GM12878 (cell line): Measurements from ENCODE around the gene FGR.

Experiments used
- BCL11A ChIP-seq: IDR thresholded peaks from 2 replicates; pipeline ENCODE4 v1.6.1; 2011; ENCODE audit warnings: low read depth, low read length
- HDAC2 ChIP-seq: fragments of 200-600 bp; sonication (generic); IDR thresholded peaks from 2 replicates; pipeline ENCODE4 v1.6.1; 2017
- NRF1 ChIP-seq: conservative IDR thresholded peaks from 2 replicates; pipeline ENCODE4 v1.6.1; 2011; ENCODE audit warnings: mild to moderate bottlenecking, low read depth, low read length, improper control_type of control experiment
- POLR2AphosphoS2 ChIP-seq: IDR thresholded peaks from 2 replicates; pipeline ENCODE4 v1.6.1; 2011; ENCODE audit warnings: low read depth, mild to moderate bottlenecking, low read length, improper control_type of control experiment, moderate library complexity
- POLR2AphosphoS5 ChIP-seq: IDR thresholded peaks from 2 replicates; pipeline ENCODE4 v1.6.1; 2011; ENCODE audit warnings: mild to moderate bottlenecking, low read length, inconsistent platforms
- RFX5 ChIP-seq: IDR thresholded peaks from 2 replicates; pipeline ENCODE4 v1.6.1; 2011; ENCODE audit warnings: low read depth, low read length, improper control_type of control experiment
- SUPT20H ChIP-seq: IDR thresholded peaks from 2 replicates; pipeline ENCODE4 v1.6.1; 2011; ENCODE audit warnings: low read depth, mild to moderate bottlenecking, low read length, moderate library complexity, borderline replicate concordance; ENCODE audit not compliant: control insufficient read depth
- TF ChIP-seq, protein P1 (sequence below): IDR thresholded peaks from 2 replicates; pipeline ENCODE4 v1.6.1; 2012; ENCODE audit warnings: low read depth, low read length, improper control_type of control experiment
- TF ChIP-seq, protein P2 (sequence below), 3 experiments: IDR thresholded peaks in 2 of 3; conservative IDR thresholded peaks in 1 of 3; 2 replicates each; pipeline ENCODE4 v1.5.1; 2011; ENCODE audit warnings: low read depth in 3 of 3, low read length in 3 of 3, mild to moderate bottlenecking in 3 of 3, control low read depth in 2 of 3, moderate library complexity in 2 of 3, inconsistent platforms in 1 of 3, mixed read lengths in 1 of 3; ENCODE audit not compliant: control insufficient read depth in 2 of 3, insufficient read depth in 1 of 3; ENCODE audit errors: extremely low read depth in 1 of 3

DNA sequence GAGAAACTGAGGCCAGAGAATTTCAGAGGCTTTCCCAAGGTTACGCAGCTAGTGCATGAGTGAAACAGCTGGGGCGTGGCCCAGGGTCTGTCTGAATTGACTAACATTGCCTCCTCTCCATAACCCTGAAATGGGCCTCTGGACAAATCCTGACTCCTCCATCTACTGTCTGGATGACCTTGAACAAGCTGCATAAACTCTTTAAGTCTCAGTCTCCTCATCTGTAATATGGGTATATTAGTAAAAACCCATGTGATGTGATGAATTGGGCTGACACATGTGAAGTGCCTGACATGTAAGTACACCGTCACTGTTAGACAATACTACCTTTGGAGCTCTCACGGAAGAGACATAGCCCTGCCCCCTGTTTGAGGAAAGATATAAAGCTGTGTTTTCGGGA, 12.3 kb upstream of the FGR start:
- TF ChIP-seq, protein P1, sequence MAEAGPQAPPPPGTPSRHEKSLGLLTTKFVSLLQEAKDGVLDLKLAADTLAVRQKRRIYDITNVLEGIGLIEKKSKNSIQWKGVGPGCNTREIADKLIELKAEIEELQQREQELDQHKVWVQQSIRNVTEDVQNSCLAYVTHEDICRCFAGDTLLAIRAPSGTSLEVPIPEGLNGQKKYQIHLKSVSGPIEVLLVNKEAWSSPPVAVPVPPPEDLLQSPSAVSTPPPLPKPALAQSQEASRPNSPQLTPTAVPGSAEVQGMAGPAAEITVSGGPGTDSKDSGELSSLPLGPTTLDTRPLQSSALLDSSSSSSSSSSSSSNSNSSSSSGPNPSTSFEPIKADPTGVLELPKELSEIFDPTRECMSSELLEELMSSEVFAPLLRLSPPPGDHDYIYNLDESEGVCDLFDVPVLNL, result no peak
- TF ChIP-seq POLR2AphosphoS2, result no peak
- TF ChIP-seq, protein P2, sequence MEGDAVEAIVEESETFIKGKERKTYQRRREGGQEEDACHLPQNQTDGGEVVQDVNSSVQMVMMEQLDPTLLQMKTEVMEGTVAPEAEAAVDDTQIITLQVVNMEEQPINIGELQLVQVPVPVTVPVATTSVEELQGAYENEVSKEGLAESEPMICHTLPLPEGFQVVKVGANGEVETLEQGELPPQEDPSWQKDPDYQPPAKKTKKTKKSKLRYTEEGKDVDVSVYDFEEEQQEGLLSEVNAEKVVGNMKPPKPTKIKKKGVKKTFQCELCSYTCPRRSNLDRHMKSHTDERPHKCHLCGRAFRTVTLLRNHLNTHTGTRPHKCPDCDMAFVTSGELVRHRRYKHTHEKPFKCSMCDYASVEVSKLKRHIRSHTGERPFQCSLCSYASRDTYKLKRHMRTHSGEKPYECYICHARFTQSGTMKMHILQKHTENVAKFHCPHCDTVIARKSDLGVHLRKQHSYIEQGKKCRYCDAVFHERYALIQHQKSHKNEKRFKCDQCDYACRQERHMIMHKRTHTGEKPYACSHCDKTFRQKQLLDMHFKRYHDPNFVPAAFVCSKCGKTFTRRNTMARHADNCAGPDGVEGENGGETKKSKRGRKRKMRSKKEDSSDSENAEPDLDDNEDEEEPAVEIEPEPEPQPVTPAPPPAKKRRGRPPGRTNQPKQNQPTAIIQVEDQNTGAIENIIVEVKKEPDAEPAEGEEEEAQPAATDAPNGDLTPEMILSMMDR (IDR thresholded peaks at IDR 0.05 in 2 of 3, conservative IDR thresholded peaks at IDR 0.05 in 1 of 3; ENCODE audit: control insufficient read depth in 2 of 3, extremely low read depth in 1 of 3, insufficient read depth in 1 of 3, low read depth in 3 of 3, low read length in 3 of 3), result no peak
- no peak for TF ChIP-seq SUPT20H
- TF ChIP-seq HDAC2, result no peak
- TF ChIP-seq NRF1, result no peak
- TF ChIP-seq RFX5, result no peak
- TF ChIP-seq BCL11A, result no peak
- TF ChIP-seq POLR2AphosphoS5, result no peak
